NT2/D1 (cell line): Measurements from ENCODE around the gene CASP9.

Source experiments
- SUZ12 ChIP-seq: IDR thresholded peaks from 2 replicates; pipeline ENCODE4 v1.6.1; 2011; ENCODE audit not compliant: insufficient read length, insufficient read depth; ENCODE audit errors: extremely low read depth
- YY1 ChIP-seq: IDR thresholded peaks from 2 replicates; pipeline ENCODE4 v1.6.1; 2011; ENCODE audit not compliant: insufficient read length, insufficient read depth

DNA sequence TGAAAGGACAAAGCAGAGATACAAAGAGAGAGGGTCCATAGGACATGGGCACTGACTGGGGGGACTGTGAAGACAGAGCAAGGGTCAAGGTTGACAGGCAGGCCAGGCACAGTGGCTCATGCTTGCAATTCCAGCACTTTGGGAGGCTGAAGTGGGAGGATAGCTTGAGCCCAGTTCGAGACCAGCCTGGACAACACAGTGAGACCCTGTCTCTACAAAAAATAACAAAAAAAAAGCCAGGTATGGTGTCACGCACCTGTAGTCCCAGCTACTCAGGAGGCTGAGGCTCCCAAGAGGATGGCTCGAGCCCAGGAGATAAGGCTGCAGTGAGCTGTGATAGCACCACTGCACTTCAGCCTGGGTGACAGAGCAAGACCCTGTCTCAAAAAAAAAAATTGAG, 4.4 kb downstream of the CASP9 start:
- TF ChIP-seq YY1 (no peak), SUZ12 (no peak)
